ENCODE data around the gene YTHDC1. TPM values are rescaled to one million over a fixed set of nuclear protein-coding genes. Genes with fewer than 3 reads are reported as not detected.

YTHDC1 gene
- total and polyA plus RNA-seq, 8 donors = 22.9 to 113 (median 47.2) TPM

DNA sequence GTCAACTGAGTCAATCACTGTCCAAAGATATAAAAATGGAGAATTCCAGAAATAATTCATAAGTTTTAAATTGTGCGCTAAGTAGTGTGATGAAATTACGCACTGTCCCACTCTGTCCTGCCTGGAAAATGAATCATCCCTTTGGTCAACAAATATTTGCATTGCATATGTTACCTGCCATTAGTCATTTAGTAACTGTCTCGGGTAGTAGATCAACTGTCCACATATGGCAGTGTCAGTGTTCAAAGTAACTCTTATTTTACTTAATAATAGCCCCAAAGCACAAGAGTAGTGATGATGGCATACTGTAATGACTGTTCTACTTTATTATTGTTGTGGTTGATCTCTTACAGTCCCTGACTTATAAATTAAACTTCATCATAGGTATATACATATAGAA lies 3.4 kb downstream of the YTHDC1 start:
- H3K36me3 ChIP-seq = no peaks in the 10 kb centered on the region
- WGBS, 5 donors = 76 to 84% (median 81%) methylated on average over 3 of the region's 3 CpGs
- TF ChIP-seq, protein P1, sequence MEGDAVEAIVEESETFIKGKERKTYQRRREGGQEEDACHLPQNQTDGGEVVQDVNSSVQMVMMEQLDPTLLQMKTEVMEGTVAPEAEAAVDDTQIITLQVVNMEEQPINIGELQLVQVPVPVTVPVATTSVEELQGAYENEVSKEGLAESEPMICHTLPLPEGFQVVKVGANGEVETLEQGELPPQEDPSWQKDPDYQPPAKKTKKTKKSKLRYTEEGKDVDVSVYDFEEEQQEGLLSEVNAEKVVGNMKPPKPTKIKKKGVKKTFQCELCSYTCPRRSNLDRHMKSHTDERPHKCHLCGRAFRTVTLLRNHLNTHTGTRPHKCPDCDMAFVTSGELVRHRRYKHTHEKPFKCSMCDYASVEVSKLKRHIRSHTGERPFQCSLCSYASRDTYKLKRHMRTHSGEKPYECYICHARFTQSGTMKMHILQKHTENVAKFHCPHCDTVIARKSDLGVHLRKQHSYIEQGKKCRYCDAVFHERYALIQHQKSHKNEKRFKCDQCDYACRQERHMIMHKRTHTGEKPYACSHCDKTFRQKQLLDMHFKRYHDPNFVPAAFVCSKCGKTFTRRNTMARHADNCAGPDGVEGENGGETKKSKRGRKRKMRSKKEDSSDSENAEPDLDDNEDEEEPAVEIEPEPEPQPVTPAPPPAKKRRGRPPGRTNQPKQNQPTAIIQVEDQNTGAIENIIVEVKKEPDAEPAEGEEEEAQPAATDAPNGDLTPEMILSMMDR (IDR thresholded peaks at IDR 0.05) = no peak
- TF ChIP-seq POLR2AphosphoS5 (IDR thresholded peaks at IDR 0.05) = no peak
- TF ChIP-seq EP300 (IDR thresholded peaks at IDR 0.05) = no peak
- no peak for TF ChIP-seq POLR2A (IDR thresholded peaks at IDR 0.05)
- no peaks in the 10 kb centered on the region for H3K9me3 ChIP-seq
- H3K27ac ChIP-seq = no peak overlapping the region
- no peak for DNase-seq
- peak overlapping the region in 1 of 4 donors; percentile 67 for H3K4me3 ChIP-seq
- H3K4me1 ChIP-seq = peaks cover 34 to 74% (median 60%) of the 10 kb centered on the region in 4 donors
- H3K27me3 ChIP-seq = no peaks in the 10 kb centered on the region
- intact Hi-C loops (cut with DNase I; ENCODE audit: low total_unique reads) = no loop called here

DNA sequence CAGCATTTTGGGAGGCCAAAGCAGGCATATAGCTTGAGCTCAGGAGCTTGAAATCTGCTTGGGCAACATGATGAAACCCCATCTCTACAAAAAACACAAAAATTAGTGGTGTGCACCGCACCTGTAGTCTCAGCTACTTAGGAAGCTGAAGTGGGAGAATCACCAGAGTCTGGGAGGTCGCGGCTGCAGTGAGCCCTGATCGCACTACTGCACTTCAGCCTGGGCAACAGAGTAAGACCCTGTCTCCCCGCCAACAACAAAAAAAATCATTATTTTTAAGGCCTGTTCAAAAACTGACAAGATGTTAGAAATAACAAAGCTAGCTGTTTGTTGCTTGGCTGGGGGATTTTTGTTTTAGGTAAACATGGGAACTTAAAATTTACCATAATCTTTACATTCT lies 5.1 kb downstream of the YTHDC1 start:
- Histone ChIP-seq H3K27me3 (no peaks in the 10 kb centered on the region), H3K4me3 (no peak overlapping the region), H3K27ac (no peak overlapping the region), H3K4me1 (peaks cover 41 to 91% (median 73%) of the 10 kb centered on the region in 4 donors), H3K9me3 (no peaks in the 10 kb centered on the region), H3K36me3 (no peaks in the 10 kb centered on the region)
- intact Hi-C loops (cut with DNase I; ENCODE audit: low total_unique reads) = no loop called here
- WGBS, 5 donors = 92 to 97% (median 97%) methylated on average over 5 of the region's 5 CpGs
- no peak for DNase-seq
- TF ChIP-seq, protein P1 (IDR thresholded peaks at IDR 0.05) = no peak
- TF ChIP-seq POLR2A (IDR thresholded peaks at IDR 0.05) (no peak), POLR2AphosphoS5 (IDR thresholded peaks at IDR 0.05) (no peak), EP300 (IDR thresholded peaks at IDR 0.05) (no peak)

DNA sequence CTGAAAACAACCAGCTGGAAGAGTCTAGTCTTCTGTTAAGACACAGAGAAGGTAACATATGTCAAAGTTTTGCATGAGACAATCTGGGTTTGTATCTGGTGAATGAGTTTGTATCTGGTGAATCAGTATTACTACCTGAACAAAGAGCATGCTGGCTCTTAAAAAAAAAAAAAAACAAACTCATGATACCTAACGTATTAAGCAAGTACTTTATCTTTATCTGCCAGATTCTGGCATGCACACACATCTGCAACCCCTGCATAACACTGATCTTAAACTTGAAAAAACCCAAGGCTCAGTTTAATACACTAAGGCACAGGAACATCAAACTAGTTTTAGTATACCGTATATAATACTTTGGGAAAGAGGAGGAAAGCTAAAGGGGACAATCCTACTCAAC lies 5.8 kb downstream of the YTHDC1 start:
- H3K9me3 ChIP-seq = no peaks in the 10 kb centered on the region
- H3K27me3 ChIP-seq = no peaks in the 10 kb centered on the region
- H3K4me3 ChIP-seq = no peak overlapping the region
- no peak for TF ChIP-seq POLR2AphosphoS5 (IDR thresholded peaks at IDR 0.05)
- TF ChIP-seq EP300 (IDR thresholded peaks at IDR 0.05) = no peak
- H3K27ac ChIP-seq = no peak overlapping the region
- DNase-seq = no peak
- intact Hi-C loops (cut with DNase I; ENCODE audit: low total_unique reads) = no loop called here
- WGBS, 5 donors = 24 to 37% (median 31%) methylated on average over 2 of the region's 2 CpGs
- no peaks in the 10 kb centered on the region for H3K36me3 ChIP-seq
- H3K4me1 ChIP-seq = peaks cover 42 to 98% (median 78%) of the 10 kb centered on the region in 4 donors

DNA sequence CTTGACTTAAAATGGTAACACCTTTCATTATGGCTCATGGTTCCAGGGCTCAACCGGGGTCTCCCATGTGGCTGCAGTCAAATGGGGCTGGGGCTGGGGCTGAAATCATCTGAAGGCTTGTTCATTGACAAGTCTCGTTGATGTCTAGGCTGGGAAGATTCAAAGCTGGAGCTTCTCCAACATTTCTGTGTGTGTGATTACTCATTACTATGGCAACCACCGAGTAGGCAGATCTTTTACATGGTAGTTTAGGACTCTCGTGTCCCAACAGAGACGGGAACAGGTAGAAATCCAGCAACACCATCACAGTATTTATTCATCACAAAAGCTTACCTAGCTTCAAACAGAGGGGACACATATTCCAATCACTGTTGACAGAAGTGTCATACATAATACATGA lies 7.8 kb downstream of the YTHDC1 start:
- H3K4me3 ChIP-seq = no peak overlapping the region
- DNase-seq = peak in 1 of 2 donors; percentile 58
- intact Hi-C loops (cut with DNase I; ENCODE audit: low total_unique reads) = no loop called here
- H3K9me3 ChIP-seq = no peaks in the 10 kb centered on the region
- no peaks in the 10 kb centered on the region for H3K27me3 ChIP-seq
- WGBS, 5 donors = 39 to 52% (median 44%) methylated on average over 5 of the region's 5 CpGs
- TF ChIP-seq POLR2AphosphoS5 (IDR thresholded peaks at IDR 0.05) (no peak), EP300 (IDR thresholded peaks at IDR 0.05) (no peak), POLR2A (IDR thresholded peaks at IDR 0.05) (no peak)
- TF ChIP-seq, protein P1 (IDR thresholded peaks at IDR 0.05) = no peak
- peaks cover 3 to 10% (median 7%) of the 10 kb centered on the region in 4 donors for H3K36me3 ChIP-seq
- no peak overlapping the region for H3K27ac ChIP-seq
- H3K4me1 ChIP-seq = peaks cover 51 to 95% (median 77%) of the 10 kb centered on the region in 4 donors

DNA sequence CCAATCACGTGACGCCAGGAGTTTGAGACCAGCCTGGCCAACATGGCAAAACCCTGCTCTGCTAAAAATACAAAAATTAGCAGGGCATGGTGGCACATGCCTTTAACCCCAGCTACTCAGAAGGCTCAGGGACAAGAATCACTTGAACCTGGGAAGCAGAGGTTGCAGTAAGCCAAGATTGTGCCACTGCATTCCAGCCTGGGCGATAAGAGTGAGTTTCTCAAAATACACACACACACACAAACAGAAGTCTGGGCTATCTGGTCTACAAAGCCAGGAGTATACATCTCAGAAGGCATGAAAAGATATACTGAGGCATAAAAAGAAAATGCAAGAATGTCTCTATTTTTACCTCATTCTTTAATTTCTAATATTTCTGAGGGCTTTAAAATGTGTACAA lies 11.3 kb downstream of the YTHDC1 start:
- WGBS, 5 donors = 65 to 81% (median 70%) methylated on average over 3 of the region's 3 CpGs
- H3K4me1 ChIP-seq = peaks cover 35 to 94% (median 58%) of the 10 kb centered on the region in 4 donors
- TF ChIP-seq, protein P1 (IDR thresholded peaks at IDR 0.05) = no peak
- TF ChIP-seq POLR2AphosphoS5 (IDR thresholded peaks at IDR 0.05) = no peak
- no peak for TF ChIP-seq EP300 (IDR thresholded peaks at IDR 0.05)
- TF ChIP-seq POLR2A (IDR thresholded peaks at IDR 0.05) = no peak
- peaks cover 13 to 43% (median 39%) of the 10 kb centered on the region in 4 donors for H3K36me3 ChIP-seq
- no peak overlapping the region for H3K4me3 ChIP-seq
- no peak for DNase-seq
- intact Hi-C loops (cut with DNase I; ENCODE audit: low total_unique reads) = no loop called here
- no peak overlapping the region for H3K27ac ChIP-seq
- H3K9me3 ChIP-seq = no peaks in the 10 kb centered on the region
- H3K27me3 ChIP-seq = no peaks in the 10 kb centered on the region

All from stomach (tissue), 9 donors.